ENCODE results near the gene HABP4.

The HABP4 gene

DNA sequence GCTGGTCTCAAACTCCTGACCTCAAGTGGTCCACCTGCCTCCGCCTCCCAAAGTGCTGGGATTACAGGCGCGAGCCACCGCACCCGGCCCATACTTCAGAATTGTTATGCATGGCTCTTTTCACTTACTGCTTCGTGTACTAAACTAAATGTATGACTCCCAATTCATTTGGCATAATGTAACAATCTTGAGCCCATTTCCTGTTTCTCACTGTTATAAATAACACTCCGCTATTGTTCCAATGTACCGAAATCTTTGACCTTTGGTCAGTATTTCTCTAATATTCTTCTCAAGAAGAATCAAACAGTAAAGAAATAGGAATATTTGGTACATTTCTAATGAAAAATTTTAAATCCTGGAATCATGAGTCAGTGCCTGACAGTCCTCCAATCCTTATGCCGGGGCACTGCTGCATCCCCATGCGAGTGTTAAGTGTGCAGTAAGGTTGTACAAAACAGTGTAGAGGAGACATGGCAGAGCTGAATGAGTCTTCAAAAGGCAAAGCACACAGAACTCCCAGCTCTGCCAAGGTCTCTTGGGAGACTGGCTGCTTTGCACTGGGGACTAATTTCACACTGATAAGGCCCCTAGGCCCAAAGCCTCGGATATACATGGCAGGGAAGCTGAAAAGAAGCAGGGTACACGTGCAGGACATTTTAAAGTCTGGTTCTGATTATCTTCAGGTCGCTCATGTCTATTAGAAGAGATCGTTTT lies 58.4 kb downstream of the HABP4 start:
- TF ChIP-seq, protein P1, sequence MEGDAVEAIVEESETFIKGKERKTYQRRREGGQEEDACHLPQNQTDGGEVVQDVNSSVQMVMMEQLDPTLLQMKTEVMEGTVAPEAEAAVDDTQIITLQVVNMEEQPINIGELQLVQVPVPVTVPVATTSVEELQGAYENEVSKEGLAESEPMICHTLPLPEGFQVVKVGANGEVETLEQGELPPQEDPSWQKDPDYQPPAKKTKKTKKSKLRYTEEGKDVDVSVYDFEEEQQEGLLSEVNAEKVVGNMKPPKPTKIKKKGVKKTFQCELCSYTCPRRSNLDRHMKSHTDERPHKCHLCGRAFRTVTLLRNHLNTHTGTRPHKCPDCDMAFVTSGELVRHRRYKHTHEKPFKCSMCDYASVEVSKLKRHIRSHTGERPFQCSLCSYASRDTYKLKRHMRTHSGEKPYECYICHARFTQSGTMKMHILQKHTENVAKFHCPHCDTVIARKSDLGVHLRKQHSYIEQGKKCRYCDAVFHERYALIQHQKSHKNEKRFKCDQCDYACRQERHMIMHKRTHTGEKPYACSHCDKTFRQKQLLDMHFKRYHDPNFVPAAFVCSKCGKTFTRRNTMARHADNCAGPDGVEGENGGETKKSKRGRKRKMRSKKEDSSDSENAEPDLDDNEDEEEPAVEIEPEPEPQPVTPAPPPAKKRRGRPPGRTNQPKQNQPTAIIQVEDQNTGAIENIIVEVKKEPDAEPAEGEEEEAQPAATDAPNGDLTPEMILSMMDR (IDR thresholded peaks at IDR 0.05) = no peak
- Histone ChIP-seq H3K9me3 (ENCODE audit: control insufficient read depth, low read length) (no peaks in the 10 kb centered on the region), H3K4me2 (ENCODE audit: low read length) (no peak overlapping the region), H3K9ac (no peak overlapping the region), H2AFZ (no peak overlapping the region), H3K36me3 (ENCODE audit: control insufficient read depth, insufficient read depth, low read length) (no peaks in the 10 kb centered on the region), H3K4me3 (ENCODE audit: low read depth, low read length) (no peak overlapping the region), H3K27me3 (ENCODE audit: control insufficient read depth, insufficient read depth, low read length) (no peaks in the 10 kb centered on the region), H3K27ac (no peak overlapping the region), H3K4me1 (no peaks in the 10 kb centered on the region), H3K79me2 (no peaks in the 10 kb centered on the region)

DNA sequence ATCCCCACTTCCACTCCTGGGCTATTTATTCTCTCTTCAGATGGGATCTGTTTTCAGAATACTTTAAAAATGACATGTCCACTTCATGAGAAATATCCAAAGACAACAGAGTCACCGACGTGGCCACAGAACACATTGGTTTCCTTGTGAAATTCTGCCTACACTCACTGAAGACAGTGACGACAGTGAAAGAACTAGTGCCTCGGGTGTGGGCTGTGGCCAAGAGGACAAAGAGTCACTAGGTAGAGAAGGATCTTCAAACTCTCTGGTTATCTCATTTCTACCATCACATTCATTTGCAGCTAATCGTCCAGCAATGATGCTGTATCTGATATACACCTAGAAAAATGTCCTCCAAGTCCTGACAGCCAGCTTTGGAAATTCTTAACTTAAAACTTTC lies 59.1 kb downstream of the HABP4 start:
- TF ChIP-seq, protein P1 (IDR thresholded peaks at IDR 0.05) = no peak
- H3K27ac ChIP-seq = no peak overlapping the region

DNA sequence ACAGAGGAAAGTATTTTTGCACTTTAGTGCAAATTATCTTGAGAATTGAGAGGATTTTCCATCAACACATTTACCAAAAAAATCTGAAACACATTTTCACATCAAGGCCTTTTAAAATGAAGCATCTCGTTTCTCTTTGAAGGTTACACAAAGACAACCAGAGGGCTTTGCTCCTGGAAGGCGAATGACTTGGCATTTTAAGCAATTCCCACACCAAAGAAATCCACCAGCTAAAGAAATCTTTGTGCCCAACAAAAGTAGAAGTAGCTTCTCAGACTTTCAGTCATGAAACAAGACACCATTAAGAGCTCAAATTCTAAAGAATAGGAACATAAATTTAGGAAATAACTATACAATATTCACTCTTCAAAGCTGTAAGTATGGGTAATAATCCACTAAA lies 59.9 kb downstream of the HABP4 start:
- Histone ChIP-seq H3K36me3 (ENCODE audit: control insufficient read depth, insufficient read depth, low read length) (no peaks in the 10 kb centered on the region), H3K4me1 (no peaks in the 10 kb centered on the region), H3K4me3 (ENCODE audit: low read depth, low read length) (no peak overlapping the region), H3K27me3 (ENCODE audit: control insufficient read depth, insufficient read depth, low read length) (no peaks in the 10 kb centered on the region), H3K4me2 (ENCODE audit: low read length) (no peak overlapping the region), H3K9ac (no peak overlapping the region), H3K27ac (no peak overlapping the region), H3K9me3 (ENCODE audit: control insufficient read depth, low read length) (no peaks in the 10 kb centered on the region), H2AFZ (no peak overlapping the region), H3K79me2 (no peaks in the 10 kb centered on the region)
- TF ChIP-seq, protein P1 (IDR thresholded peaks at IDR 0.05) = no peak

More for the DNA sequence above, 59.1 kb downstream of the HABP4 start:
- Histone ChIP-seq H3K9ac (no peak overlapping the region), H3K4me3 (ENCODE audit: low read depth, low read length) (no peak overlapping the region), H3K27me3 (ENCODE audit: control insufficient read depth, insufficient read depth, low read length) (no peaks in the 10 kb centered on the region), H2AFZ (no peak overlapping the region), H3K4me2 (ENCODE audit: low read length) (no peak overlapping the region), H3K9me3 (ENCODE audit: control insufficient read depth, low read length) (no peaks in the 10 kb centered on the region), H3K79me2 (no peaks in the 10 kb centered on the region), H3K4me1 (no peaks in the 10 kb centered on the region), H3K36me3 (ENCODE audit: control insufficient read depth, insufficient read depth, low read length) (no peaks in the 10 kb centered on the region)

DNA sequence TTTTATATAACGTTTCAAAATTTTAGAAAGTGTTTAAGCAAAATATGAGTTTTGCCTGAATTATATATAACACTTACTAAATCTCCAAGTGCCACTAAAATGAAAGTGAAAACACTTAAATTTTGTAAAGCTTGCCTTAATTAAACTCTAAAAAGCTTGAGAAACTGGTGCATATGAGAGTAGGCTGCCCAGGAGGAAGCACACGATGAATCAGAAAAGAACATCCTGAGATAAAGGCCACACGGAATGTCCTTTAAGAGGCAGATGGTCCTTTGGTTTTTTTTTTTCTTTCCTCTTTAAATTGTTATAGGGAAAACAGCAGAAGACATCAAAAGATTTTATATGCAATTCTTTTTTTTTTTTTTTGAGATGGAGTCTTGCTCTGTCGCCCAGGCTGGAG lies 60.3 kb downstream of the HABP4 start:
- Histone ChIP-seq H3K27ac (no peak overlapping the region), H3K4me1 (no peaks in the 10 kb centered on the region), H3K4me2 (ENCODE audit: low read length) (no peak overlapping the region), H2AFZ (no peak overlapping the region), H3K4me3 (ENCODE audit: low read depth, low read length) (no peak overlapping the region), H3K36me3 (ENCODE audit: control insufficient read depth, insufficient read depth, low read length) (no peaks in the 10 kb centered on the region), H3K79me2 (no peaks in the 10 kb centered on the region), H3K27me3 (ENCODE audit: control insufficient read depth, insufficient read depth, low read length) (no peaks in the 10 kb centered on the region), H3K9ac (no peak overlapping the region), H3K9me3 (ENCODE audit: control insufficient read depth, low read length) (no peaks in the 10 kb centered on the region)
- TF ChIP-seq, protein P1 (IDR thresholded peaks at IDR 0.05) = no peak

GRCh38 chr9:96512240-96512639 lies 62.3 kb downstream of the HABP4 start:
- no peak overlapping the region for H3K27ac ChIP-seq
- no peak overlapping the region for H2AFZ ChIP-seq

More at GRCh38 chr9:96512240-96512639, 62.3 kb downstream of the HABP4 start:
- TF ChIP-seq, protein P1 (IDR thresholded peaks at IDR 0.05) = no peak
- Histone ChIP-seq H3K79me2 (no peaks in the 10 kb centered on the region), H3K27me3 (ENCODE audit: control insufficient read depth, insufficient read depth, low read length) (no peaks in the 10 kb centered on the region), H3K4me3 (ENCODE audit: low read depth, low read length) (no peak overlapping the region), H3K36me3 (ENCODE audit: control insufficient read depth, insufficient read depth, low read length) (no peaks in the 10 kb centered on the region), H3K4me1 (no peaks in the 10 kb centered on the region), H3K9ac (no peak overlapping the region), H3K4me2 (ENCODE audit: low read length) (no peak overlapping the region), H3K9me3 (ENCODE audit: control insufficient read depth, low read length) (no peaks in the 10 kb centered on the region)

Data from parathyroid adenoma (tissue), 2 donors.